Measurements from ENCODE around the gene ARMC2. TPM values are rescaled to one million over a fixed set of nuclear protein-coding genes. Genes with fewer than 3 reads are reported as not detected.
"Not testable (repeated sequence)": the region's sequence is repeated elsewhere in the genome, so short reads cannot be mapped to it uniquely, and the experiment has no call there.

ARMC2 gene
- total RNA-seq, 1 donor from 2014 or later, result 1.1 TPM

DNA sequence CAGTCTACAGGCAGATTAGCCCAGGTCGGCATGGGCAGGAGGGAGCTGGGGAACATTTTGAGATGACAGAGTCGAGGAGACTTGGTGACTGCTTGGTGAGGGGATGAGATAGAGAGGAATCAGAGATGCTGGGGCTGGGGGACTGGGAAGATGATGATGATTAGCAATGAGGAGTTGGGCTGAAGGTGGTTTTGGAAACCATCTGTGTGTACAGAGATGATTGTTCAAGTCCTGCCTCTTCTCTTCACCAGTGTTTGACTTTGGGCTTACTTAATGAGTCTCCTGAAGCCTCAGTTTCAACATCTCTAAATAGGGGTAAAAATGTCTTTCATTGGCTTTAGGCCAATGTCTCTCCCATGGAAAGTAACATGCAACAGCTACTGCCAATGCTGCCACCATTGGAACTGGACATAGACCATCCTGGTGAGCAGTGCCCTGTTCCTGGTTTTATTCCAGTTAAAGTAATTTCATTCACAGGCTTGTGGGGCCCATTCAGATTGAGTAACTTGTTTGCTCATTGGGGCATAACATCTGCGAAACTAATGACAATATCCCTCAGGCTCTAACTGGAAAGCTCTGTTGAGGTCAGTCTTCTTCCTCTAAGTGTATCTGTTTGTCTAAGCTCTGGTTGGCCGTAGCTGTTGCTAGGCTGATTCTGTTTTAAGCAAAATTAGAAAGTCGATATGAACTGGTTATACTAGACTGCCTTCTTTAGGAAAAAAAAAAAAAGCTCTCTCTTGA lies 99.1 kb downstream of the ARMC2 start:
- DNase-seq (ENCODE audit: extremely low read depth, low read depth, low spot score), result no peak

- no peak for DNase-seq (ENCODE audit: extremely low read depth, low read depth, low spot score)
These were observed 100.0 kb downstream of the ARMC2 start for GRCh38 chr6:108948181-108948661.

GRCh38 chr6:108951351-108951953 lies 103.2 kb downstream of the ARMC2 start:
- DNase-seq (ENCODE audit: extremely low read depth, low read depth, low spot score), result no peak

- DNase-seq (ENCODE audit: extremely low read depth, low read depth, low spot score), result no peak
These were observed 104.7 kb downstream of the ARMC2 start for GRCh38 chr6:108952776-108953486.

DNA sequence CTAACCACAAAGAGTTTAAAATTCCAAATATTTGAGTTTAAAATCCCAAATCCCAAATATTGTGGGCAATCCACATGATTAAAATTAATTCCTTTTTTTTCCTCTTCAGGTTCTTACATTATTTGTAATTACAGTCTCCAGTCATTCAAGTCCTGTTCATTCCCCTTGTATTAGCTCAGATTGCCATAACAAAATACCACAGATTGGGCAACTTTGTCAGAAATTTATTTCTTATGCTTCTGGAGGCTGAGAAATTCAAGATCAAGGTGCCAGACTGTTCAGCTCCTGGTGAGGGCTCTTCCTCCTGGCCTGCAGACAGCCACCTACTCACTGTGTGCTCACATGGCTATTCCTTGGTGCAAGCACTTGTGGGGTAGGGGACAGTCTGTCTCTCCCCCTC lies 105.5 kb downstream of the ARMC2 start:
- no peak for DNase-seq (ENCODE audit: extremely low read depth, low read depth, low spot score)

DNA sequence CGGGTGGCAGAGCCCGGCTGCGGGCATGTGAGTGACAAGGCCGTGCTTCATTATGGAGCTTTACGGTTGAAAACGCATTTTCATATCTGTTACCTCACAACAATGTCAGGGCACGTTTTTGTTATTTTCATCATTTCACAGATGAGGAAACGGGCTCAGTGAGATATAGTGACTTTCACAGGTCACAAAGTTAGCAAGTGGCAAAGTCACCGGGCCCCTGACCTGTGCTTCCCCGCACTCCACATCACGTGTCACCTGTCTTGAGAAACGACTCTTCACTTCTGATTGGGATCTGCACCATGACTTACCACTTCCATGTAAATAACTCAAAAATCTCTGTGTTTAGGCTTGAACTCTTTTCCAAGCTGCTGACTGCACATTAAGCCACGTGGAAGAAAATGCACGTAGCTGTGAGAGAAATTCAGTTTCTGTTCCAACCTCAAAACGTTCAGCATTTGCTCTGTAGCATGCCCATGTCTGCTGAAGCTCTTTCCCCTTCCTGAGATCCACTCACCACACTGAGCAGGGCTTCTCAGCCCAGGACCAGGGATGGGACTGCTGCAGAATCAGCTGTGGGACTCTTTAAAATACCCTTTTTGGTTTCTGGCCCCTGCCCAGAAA lies 107.2 kb downstream of the ARMC2 start:
- DNase-seq (ENCODE audit: extremely low read depth, low read depth, low spot score), result no peak

GRCh38 chr6:108957221-108957620 lies 109.0 kb downstream of the ARMC2 start:
- DNase-seq (ENCODE audit: extremely low read depth, low read depth, low spot score), result no peak

GRCh38 chr6:108958900-108959770 lies 110.9 kb downstream of the ARMC2 start:
- DNase-seq (ENCODE audit: extremely low read depth, low read depth, low spot score), result no peak

GRCh38 chr6:108959972-108960582 lies 111.9 kb downstream of the ARMC2 start:
- DNase-seq (ENCODE audit: extremely low read depth, low read depth, low spot score), result no peak

DNA sequence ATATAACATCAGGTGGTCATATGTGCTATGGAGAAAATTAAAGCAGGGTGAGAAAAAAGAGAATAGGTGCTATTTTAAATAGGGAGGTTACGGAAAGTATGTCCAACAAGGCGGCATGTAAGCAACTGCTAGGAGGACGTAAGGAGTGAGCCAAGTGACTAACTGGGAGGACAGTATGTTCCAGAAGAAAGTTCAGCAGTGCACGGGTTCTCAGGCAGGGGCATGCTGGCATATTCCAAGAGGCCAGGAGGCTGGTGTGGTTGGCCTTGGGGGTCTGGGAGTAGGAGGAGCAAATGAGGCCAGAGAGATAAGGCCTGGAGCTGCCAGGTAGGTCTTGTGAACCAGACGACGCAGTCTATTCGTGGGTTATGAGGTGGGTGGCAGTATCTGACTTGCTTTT lies 112.4 kb downstream of the ARMC2 start:
- DNase-seq (ENCODE audit: extremely low read depth, low read depth, low spot score), result no peak

DNA sequence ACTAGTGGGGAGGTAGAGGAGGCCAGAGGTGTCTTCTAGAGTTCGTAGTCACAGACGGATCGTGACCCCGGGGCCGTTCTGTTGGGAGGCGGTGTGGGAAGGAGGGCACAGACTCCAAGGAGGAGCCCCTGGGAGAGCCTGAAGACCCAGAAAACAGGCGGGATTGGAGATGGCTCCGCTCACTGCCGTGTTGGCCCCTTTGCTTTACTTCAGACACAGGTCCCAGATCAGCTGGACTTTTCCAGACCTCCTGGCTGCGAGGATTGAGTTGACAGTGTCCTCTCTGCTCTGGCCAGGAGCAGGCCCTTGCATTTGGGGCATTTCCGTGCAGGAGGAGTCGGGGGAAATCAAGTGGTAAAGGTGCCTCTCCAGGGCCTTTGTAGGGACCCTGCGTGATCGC lies 112.9 kb downstream of the ARMC2 start:
- no peak for DNase-seq (ENCODE audit: extremely low read depth, low read depth, low spot score)

DNA sequence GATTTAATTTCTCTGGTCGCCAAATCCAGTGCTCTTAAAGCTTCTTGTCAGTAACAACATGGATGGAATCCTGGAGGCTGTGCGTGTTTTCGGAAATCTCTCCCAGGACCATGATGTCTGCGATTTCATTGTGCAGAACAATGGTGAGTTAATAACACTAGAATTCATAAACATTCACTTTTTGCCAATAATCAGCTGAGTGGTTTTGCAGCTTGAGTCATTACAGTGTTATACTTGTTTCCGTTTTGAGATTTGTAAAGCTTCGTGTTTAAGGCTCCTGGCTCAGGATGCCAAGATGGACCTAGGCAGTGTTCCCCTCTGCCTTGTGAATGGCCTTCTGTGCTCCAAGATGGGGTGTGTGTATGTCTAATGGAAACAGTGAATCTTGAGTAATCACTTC lies 113.8 kb downstream of the ARMC2 start:
- no peak for DNase-seq (ENCODE audit: extremely low read depth, low read depth, low spot score)

DNA sequence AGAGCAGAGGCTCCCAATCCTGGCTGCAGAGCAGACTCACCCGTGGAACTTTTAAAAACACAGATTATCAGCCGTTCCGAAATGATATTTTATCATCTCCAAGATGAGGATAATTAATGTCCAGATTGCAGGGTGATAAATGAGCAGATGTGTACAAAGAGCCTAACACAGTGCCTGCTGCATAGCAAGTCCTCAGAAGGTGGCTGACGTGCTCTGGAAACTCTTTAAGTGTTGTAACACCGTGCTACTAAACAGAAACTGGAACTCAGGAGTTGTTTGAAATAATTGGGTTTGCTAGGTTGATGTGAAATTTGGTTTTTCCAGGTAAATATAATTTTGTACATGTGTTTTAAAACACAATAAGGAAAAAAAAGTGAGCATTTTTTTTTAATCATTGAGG lies 118.0 kb downstream of the ARMC2 start:
- no peak for DNase-seq (ENCODE audit: extremely low read depth, low read depth, low spot score)

DNA sequence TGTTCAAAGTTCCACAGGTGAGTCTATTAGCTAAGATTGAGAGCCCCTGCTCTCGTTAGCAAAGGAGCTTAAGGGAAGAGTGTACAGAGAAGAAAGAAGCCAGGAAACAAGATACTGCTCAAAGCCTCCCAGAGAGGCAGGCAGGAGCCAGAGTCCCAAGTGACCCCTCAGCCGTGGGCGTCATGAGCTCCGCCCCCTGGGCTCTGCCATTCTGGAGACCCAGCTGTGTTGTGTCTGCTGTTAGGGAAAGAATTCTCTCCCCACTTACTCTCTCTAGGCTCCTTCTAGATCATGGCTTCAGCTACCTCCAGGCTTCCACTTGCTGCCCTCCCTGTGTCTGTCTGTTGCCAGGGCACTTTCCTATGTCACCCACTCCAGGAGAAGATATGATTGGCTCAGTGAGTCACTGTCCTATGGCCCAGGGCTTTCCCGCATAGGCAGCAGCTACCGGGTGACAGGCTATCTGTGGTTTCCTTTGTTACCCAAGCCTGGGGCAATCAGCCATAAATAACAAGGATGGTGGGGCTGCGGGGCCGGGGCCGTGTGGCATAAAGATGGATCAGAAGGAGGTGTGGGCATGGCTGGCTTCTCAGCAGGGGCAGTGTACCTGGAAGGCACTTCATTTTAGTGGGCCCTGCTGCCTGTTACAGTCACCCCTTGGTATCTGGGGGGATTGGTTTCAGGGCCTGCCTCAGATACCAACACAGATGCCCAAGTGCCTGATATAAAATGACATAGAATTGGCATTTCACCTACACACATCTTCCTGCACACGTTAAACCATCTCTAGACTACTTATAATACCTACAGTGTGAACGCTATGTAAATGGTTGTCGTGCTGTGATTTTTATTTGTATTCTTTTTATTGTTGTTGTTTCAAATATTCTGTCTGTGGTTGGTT lies 118.9 kb downstream of the ARMC2 start:
- DNase-seq (ENCODE audit: extremely low read depth, low read depth, low spot score), result no peak

- DNase-seq (ENCODE audit: extremely low read depth, low read depth, low spot score), result no peak
These were observed 120.4 kb downstream of the ARMC2 start for GRCh38 chr6:108968325-108969316.

DNA sequence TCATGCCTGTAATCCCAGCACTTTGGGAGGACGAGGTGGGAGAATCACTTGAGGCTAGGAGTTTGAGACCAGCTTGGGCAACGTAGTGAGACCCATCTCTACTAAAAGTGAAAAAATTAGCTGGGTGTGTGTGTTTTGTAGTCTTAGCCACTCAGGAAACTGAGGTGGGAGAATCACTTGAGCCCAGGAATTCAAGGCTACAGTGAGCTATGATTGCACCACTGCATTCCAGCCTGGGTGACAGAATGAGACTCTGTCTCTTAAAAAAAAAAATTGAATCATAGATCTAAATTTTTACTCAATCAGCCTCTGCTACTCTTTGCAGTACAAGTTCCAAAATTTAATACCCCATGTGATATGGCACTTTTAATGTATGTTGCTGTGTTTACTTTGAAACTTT lies 121.6 kb downstream of the ARMC2 start:
- no peak for DNase-seq (ENCODE audit: extremely low read depth, low read depth, low spot score)

GRCh38 chr6:108974201-108974600 lies 126.0 kb downstream of the ARMC2 start:
- no peak for DNase-seq (ENCODE audit: extremely low read depth, low read depth, low spot score)

GRCh38 chr6:108978638-108979037 lies 130.4 kb downstream of the ARMC2 start:
- DNase-seq (ENCODE audit: extremely low read depth, low read depth, low spot score), result not testable (repeated sequence)

Measured in glomerular endothelial cell (primary cell).